Measurements from ENCODE around the gene CMIP. TPM values are rescaled to one million over a fixed set of nuclear protein-coding genes. Genes with fewer than 3 reads are reported as not detected.

The CMIP gene
- total RNA-seq, 4 donors from 2014 or later: 16.7 to 104 (median 43.6) TPM

DNA sequence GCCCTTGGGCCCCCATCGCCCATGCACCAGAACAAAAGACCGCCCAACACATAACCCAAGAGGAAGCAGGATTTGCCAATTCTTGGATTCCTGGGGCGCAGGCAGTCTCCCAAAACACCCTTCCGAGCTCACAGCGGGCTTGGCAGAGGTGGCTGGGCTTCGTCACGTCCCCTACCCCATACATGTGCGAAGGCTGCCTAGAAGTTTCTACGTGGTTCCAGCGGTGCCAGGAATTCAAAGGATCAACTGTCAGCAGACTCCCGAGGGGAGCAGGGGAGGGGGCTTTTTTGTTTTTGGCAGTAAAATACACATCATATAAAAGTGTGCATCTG is 253.7 kb downstream of the CMIP start:
- no peaks in the 10 kb centered on the region for H3K36me3 ChIP-seq
- intact Hi-C loops (cut with DNase I; ENCODE audit: low total_unique reads): no loop called here

DNA sequence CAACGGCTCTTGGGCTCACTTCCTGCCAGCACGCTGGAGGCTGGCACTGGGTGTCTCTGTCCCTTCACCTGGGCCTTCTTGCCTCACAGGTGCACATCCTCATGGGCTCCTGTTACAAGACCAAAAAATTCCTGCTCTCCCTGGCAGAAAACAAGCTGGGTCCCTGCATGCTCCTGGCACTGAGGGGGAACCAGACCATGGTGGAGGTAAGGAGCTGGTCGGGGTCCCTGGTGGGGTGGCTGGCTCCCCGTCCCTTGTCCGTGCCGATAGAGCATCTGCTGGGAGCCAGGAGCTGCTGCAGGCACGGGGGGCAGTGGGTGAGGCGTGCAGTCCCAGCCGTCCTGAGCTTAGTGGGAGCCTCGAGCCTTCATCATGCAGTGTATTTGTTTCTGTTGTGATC is 255.0 kb downstream of the CMIP start:
- Histone ChIP-seq H3K4me3 (no peak overlapping the region), H3K4me1 (no peaks in the 10 kb centered on the region), H3K36me3 (no peaks in the 10 kb centered on the region), H3K27me3 (no peaks in the 10 kb centered on the region), H3K27ac (no peak overlapping the region), H3K9me3 (no peaks in the 10 kb centered on the region)
- no peak for TF ChIP-seq POLR2A (IDR thresholded peaks at IDR 0.05)
- TF ChIP-seq, protein P1, sequence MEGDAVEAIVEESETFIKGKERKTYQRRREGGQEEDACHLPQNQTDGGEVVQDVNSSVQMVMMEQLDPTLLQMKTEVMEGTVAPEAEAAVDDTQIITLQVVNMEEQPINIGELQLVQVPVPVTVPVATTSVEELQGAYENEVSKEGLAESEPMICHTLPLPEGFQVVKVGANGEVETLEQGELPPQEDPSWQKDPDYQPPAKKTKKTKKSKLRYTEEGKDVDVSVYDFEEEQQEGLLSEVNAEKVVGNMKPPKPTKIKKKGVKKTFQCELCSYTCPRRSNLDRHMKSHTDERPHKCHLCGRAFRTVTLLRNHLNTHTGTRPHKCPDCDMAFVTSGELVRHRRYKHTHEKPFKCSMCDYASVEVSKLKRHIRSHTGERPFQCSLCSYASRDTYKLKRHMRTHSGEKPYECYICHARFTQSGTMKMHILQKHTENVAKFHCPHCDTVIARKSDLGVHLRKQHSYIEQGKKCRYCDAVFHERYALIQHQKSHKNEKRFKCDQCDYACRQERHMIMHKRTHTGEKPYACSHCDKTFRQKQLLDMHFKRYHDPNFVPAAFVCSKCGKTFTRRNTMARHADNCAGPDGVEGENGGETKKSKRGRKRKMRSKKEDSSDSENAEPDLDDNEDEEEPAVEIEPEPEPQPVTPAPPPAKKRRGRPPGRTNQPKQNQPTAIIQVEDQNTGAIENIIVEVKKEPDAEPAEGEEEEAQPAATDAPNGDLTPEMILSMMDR (IDR thresholded peaks at IDR 0.05): no peak
- DNase-seq: no peak
- intact Hi-C loops (cut with DNase I; ENCODE audit: low total_unique reads): no loop called here

More for the DNA sequence above, 253.7 kb downstream of the CMIP start:
- Histone ChIP-seq H3K4me1 (no peaks in the 10 kb centered on the region), H3K4me3 (no peak overlapping the region), H3K9me3 (no peaks in the 10 kb centered on the region), H3K27ac (peak overlapping the region in 1 of 2 donors; percentile 50), H3K27me3 (no peaks in the 10 kb centered on the region)
- peak in 1 of 2 donors; percentile 43 for DNase-seq
- TF ChIP-seq POLR2A (IDR thresholded peaks at IDR 0.05): no peak
- TF ChIP-seq, protein P1 (IDR thresholded peaks at IDR 0.05): no peak

DNA sequence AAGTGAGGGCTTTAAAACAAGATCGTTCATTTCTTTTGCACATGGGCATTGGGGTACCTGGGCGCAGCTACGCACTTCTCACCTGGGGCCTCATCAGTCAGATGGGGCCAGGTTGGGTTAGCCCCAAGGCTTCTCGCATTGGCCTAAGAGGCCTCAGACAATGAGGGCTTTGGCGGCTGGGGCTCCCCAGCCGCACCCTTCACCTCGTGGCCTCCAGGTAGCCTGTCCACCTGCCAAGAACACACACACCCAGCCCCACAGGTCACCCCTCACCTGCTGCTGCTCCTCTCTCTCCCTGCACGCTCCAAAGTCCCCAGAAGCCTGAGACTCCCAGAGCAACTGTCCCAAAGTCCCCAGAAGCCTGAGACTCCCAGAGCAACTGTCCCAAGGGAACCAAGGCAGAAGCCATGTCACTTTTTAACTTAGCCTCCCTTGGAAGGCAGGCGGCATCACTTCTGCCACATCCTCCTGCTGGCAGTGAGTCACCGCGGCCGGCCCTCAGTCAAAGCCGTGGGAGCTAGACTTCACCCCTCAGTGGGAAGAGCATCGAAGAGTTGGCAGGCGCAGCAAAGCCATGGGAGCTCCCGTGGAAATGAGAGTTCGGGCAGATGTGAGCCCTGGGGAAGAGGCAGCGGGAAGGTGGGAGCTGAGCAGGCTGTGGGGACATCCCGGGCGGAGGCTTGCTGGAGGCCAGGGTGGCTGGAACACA is 255.6 kb downstream of the CMIP start:
- no peaks in the 10 kb centered on the region for H3K36me3 ChIP-seq
- H3K27ac ChIP-seq: no peak overlapping the region
- no peaks in the 10 kb centered on the region for H3K9me3 ChIP-seq
- no peaks in the 10 kb centered on the region for H3K27me3 ChIP-seq
- intact Hi-C loops (cut with DNase I; ENCODE audit: low total_unique reads): no loop called here
- TF ChIP-seq, protein P1 (IDR thresholded peaks at IDR 0.05): no peak
- no peak for TF ChIP-seq POLR2A (IDR thresholded peaks at IDR 0.05)
- no peak for DNase-seq
- H3K4me1 ChIP-seq: no peaks in the 10 kb centered on the region
- no peak overlapping the region for H3K4me3 ChIP-seq

DNA sequence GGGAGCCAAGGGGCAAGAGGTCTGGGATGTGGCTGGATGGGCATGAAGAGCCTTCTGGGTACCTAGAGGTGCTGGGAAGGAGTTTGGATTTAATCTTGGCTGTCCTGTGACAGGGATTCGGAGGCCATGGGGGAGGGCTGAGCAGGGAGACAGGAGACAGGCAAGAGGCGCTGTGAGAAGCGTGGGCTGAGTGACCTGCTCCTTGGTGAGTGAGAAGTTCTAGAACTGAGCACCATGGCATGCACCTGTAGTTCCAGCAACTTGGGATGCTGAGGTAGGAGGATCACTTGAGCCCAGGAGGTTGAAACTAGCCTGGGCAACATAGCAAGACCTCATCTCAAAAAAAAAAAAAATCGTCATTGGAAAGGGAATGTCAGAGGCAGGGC is 256.2 kb downstream of the CMIP start:
- no peak for DNase-seq
- no peaks in the 10 kb centered on the region for H3K27me3 ChIP-seq
- H3K4me1 ChIP-seq: no peaks in the 10 kb centered on the region
- no peak overlapping the region for H3K4me3 ChIP-seq
- H3K36me3 ChIP-seq: no peaks in the 10 kb centered on the region
- H3K27ac ChIP-seq: no peak overlapping the region
- intact Hi-C loops (cut with DNase I; ENCODE audit: low total_unique reads): no loop called here
- H3K9me3 ChIP-seq: no peaks in the 10 kb centered on the region
- no peak for TF ChIP-seq POLR2A (IDR thresholded peaks at IDR 0.05)

DNA sequence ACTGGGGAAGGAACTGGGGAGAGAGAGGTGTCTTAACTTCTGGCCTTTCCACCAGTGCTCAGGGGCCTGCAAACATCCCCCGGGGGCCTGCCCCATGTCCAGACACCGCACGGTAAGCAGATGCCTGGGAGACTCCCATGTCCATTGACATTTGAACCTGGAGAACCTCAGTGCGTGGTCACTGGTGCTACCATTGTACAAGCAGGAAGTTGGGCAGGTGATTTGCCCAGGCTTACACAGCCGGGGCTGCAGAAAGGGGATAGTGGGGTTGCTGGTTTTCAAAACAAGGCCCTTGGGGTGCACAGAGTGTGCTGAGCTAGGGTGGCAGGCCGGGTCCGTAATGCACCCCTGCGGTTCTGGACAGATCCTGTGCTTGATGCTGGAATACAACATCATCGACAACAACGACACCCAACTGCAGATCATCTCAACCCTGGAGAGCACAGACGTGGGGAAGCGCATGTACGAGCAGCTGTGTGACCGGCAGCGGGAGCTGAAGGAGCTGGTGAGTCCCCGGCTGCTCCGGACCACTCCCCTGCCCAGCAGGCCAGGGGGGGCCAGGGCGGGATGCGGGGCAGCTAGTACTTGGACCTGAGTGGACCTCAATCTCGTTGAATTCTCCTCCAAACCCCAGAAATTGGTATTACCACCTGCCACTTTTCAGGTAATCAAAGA is 256.8 kb downstream of the CMIP start:
- no peak overlapping the region for H3K27ac ChIP-seq
- intact Hi-C loops (cut with DNase I; ENCODE audit: low total_unique reads): no loop called here

More for the DNA sequence above, 256.8 kb downstream of the CMIP start:
- Histone ChIP-seq H3K4me1 (no peaks in the 10 kb centered on the region), H3K27me3 (no peaks in the 10 kb centered on the region), H3K9me3 (no peaks in the 10 kb centered on the region), H3K36me3 (no peaks in the 10 kb centered on the region), H3K4me3 (no peak overlapping the region)
- TF ChIP-seq POLR2A (IDR thresholded peaks at IDR 0.05): no peak
- TF ChIP-seq, protein P1 (IDR thresholded peaks at IDR 0.05): no peak
- no peak for DNase-seq
